ENCODE data around the gene GNAO1. TPM values are rescaled to one million over a fixed set of nuclear protein-coding genes. Genes with fewer than 3 reads are reported as not detected.
A peak's percentile ranks its signal among the peaks of the same experiment; 100 is the strongest.

The GNAO1 gene
- total and polyA plus RNA-seq, 2 of the 13 experiments (the other 11 are each of a cell fraction or from before 2014, with no cell fraction given), result not detected

DNA sequence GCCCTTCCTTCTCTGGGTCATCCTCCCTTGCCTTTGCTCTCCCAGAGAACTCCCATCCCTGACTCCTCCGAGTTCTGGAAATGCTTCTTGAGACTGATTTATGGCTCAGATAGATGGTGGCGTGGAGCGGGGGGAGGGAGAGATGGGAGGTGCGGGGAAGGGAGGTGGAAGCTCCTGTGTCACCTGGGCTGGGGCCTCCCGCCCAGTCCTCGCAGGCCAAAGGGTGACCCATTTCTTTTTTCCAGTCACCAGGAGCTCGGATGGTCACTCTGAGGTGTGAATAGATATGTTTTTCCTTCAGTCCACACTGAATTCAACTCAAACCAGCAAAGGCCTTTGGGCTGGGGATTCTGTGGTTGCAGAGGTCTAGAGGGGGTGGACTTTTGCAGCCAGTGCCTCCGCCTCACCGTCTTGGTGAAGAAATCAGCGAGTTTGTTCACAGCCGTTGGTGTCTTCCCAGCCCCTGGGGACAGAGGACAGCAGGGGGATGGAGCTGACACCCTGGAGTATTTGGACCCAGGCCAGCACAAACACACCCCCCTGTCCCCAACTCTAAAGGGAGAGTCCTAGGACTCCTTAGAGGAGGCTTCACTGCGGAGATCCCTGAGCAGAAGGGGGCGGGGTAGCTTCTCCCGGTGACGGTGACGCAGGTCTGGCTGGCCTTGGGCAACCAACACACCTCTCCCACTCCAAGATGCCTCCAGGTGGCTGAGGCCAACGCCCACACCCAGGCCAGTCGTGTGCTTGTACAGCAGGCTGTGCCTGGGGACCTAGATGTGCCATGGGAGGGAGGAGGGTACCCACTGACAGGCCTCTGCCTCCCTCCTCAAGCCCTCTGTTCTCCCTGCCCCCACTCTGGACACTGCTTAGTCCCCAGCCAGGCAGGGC, 153.5 kb downstream of the GNAO1 start:
- ChIA-PET CTCF (ENCODE audit: low intra/inter-chr PET ratio, low total read pairs) (no interaction called here), POLR2A (no interaction called here)
- H3K4me1 ChIP-seq (ENCODE audit: insufficient read depth, low read length), result peaks cover 22% of the 10 kb centered on the region
- TF ChIP-seq PAXIP1 (CRISPR knock-in tag; conservative IDR thresholded peaks at IDR 0.05) (0 out of 2 replicates have a peak, but pooled peaks have one; percentile 16), ONECUT2 (CRISPR knock-in tag; IDR thresholded peaks at IDR 0.05) (no peak), TCF12 (IDR thresholded peaks at IDR 0.05) (no peak), TCF12 (CRISPR knock-in tag; IDR thresholded peaks at IDR 0.05) (no peak), MAFG (CRISPR knock-in tag; IDR thresholded peaks at IDR 0.05) (0 out of 2 replicates have a peak, but pooled peaks have one; percentile 13), IKZF4 (CRISPR knock-in tag; IDR thresholded peaks at IDR 0.05; ENCODE audit: borderline replicate concordance, low read depth, not compliant biosample characterization) (no peak)
- TF ChIP-seq, protein P1, sequence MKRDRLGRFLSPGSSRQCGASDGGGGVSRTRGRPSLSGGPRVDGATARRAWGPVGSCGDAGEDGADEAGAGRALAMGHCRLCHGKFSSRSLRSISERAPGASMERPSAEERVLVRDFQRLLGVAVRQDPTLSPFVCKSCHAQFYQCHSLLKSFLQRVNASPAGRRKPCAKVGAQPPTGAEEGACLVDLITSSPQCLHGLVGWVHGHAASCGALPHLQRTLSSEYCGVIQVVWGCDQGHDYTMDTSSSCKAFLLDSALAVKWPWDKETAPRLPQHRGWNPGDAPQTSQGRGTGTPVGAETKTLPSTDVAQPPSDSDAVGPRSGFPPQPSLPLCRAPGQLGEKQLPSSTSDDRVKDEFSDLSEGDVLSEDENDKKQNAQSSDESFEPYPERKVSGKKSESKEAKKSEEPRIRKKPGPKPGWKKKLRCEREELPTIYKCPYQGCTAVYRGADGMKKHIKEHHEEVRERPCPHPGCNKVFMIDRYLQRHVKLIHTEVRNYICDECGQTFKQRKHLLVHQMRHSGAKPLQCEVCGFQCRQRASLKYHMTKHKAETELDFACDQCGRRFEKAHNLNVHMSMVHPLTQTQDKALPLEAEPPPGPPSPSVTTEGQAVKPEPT (CRISPR knock-in tag; IDR thresholded peaks at IDR 0.05; ENCODE audit: low read depth), result 0 out of 2 replicates have a peak, but pooled peaks have one; percentile 29
- H2AFZ ChIP-seq (ENCODE audit: low read length), result no peak overlapping the region
- FAIRE-seq (no peak), ATAC-seq (peak; percentile 3; the same call in 2 of the 3 replicates), DNase-seq (ENCODE audit: low spot score) (no peak)
- H3K4me3 ChIP-seq (replicated peaks in 1 of 3; ENCODE audit: insufficient read depth in 1 of 3, low read depth in 2 of 3, low read length in 3 of 3), result peak overlapping the region in 1 of 3 experiments; percentile 51; a peak in 1 of 6 replicates
- H3K27ac ChIP-seq (ENCODE audit: extremely low read length, insufficient read depth, low read length), result no peak overlapping the region
- intact Hi-C loops (cut with micrococcal nuclease; ENCODE audit: unreplicated experiment), result no loop called here
- 40% methylated on average over 11 of the region's 18 CpGs for WGBS (ENCODE audit: low lambda C conversion rate)
- no peaks in the 10 kb centered on the region for H3K36me3 ChIP-seq (replicated peaks in 1 of 2; ENCODE audit: control insufficient read depth in 1 of 2, insufficient read depth in 2 of 2, low read length in 2 of 2)
- peak overlapping the region; percentile 61 for H3K4me2 ChIP-seq (ENCODE audit: low read depth, low read length)
- no peaks in the 10 kb centered on the region for H4K20me1 ChIP-seq (ENCODE audit: insufficient read depth, low read length)
- in situ Hi-C loops (cut with HindIII; ENCODE audit: extremely low pct_ligation_motif_present, low pct_unique_long_range_greater_than_20kb), result no loop called here
- H3K27me3 ChIP-seq (ENCODE audit: control insufficient read depth in 1 of 2, insufficient read depth in 2 of 2, low read length in 2 of 2), result peaks cover 10 to 54% of the 10 kb centered on the region in 2 experiments; a peak in 3 of 5 replicates
- H3K79me2 ChIP-seq (ENCODE audit: insufficient read depth, low read length), result no peaks in the 10 kb centered on the region
- no TSS peak for BruUV-seq (replicated peaks)
- H3K9me3 ChIP-seq (ENCODE audit: low read length), result no peaks in the 10 kb centered on the region
- peak overlapping the region; percentile 35; the same call in 1 of the 2 replicates for H3K9ac ChIP-seq (ENCODE audit: insufficient read depth, low read depth, low read length)

All from HepG2 (cell line).